SK-N-DZ (cell line): ENCODE data around the gene OGT.
"Not testable (repeated sequence)": the region's sequence is repeated elsewhere in the genome, so short reads cannot be mapped to it uniquely, and the experiment has no call there.

Source experiments
- DNase-seq: peaks from one replicate; pipeline ENCODE4 v3.0.0-alpha.2; 2015; ENCODE audit warnings: low spot score

Gene OGT

DNA sequence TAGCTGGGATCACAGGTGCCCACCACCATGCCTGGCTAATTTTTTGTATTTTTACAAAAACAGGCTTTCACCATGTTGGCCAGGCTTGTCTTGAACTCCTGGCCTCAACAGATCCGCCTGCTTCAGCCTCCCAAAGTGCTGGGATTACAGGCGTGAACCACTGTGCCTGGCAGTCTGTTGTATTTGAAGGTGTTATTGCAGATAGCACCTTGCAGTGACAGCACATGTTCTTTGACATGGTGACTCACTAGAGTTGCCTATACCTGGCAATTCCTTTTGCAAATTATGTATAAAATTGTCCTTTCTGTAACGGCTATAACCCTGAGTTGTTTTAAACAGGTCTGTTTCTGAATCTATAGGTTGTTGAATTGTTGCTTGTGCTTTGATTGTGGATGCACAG lies 7.9 kb downstream of the OGT start:
- no peak for DNase-seq

DNA sequence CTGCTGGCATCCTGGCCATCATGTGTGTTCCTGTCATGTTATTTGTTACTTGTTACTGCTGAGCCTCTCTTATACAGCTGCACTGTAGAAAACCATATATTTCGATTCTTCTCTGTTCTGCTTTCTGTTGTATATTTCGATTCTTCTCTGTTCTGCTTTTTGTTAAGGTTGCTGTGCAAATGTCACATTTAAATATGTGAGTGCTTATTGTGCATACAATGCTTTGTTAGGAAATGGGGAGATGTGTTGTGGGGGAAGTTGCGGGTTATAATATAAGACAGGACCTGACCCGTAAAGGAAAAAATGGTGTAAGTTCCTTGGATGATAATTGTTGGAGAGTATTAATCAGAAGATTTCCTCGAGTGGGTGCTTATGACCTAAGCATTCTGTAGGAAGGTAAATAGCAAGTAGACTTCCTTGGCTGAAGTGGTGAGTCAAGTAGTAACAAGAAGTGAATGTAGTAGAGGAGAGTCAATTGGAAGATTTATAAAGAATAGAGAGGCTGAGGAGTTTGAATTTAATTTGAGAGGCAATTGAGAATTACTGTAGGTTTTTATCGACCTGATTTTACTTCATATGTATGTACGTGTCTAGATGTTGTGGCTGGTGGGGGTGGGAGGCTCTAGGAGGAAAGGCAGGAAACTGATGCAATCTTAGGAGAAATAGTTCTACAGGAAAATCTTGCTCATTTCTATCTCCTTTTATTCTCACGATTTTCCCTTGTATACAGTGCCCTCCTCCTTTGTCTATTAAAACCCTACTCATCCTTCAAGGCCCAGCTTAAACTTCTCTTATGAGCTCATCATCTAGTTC lies 8.5 kb downstream of the OGT start:
- DNase-seq = no peak

DNA sequence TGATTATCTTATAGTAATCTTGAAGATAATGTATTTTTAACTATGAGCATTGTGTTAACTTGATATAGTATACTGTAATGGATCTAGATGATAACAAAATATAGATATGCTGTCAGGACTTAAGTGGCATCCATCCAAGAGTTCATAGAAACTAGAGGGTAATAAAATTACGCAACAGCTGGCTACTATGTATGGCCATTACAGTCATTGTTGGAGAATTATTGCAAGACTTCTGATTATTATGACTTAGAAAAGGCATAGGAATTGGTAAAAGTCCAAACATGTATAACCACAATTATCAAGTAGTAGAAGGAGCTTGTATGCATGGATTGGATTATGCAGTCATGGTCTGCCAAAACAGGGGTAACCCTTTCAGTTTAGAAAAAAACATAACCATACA lies 9.5 kb downstream of the OGT start:
- no peak for DNase-seq

DNA sequence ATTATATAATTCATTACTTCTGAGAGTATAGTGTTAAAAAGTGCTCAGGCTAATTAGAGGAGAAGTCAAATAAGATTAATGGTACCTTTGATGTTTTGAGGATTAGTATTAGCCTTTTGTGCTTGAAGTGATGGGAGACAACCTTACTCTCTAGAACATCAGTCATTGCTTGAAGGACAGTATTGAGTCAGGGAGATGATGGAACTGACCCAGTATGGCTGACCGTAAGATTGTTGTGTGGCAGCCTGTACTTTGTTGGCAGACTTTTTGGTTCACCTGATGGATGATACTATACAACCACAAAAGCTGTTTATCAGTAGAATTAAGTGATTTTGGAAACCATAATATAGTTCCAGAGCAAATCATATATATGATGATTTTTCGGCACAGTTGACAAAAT lies 9.9 kb downstream of the OGT start:
- DNase-seq = no peak

DNA sequence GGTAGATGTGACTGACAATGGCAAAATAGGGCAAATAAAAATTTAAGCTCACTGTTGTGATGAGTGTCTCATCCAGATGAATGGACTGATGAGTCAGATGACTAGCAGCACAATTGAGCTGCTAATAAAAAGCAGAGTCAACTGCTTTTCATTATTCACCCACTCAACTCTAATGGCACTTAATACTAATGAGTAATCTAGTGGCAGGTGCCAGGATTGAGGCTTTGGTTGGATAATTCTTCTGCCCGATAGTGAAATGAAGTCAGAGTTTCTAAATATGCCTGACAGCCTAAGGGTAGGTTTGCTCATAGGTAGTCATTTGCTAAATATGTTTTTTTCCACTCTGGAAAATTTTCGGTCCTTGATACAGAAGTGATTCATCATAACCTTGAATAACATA lies 10.4 kb downstream of the OGT start:
- no peak for DNase-seq

DNA sequence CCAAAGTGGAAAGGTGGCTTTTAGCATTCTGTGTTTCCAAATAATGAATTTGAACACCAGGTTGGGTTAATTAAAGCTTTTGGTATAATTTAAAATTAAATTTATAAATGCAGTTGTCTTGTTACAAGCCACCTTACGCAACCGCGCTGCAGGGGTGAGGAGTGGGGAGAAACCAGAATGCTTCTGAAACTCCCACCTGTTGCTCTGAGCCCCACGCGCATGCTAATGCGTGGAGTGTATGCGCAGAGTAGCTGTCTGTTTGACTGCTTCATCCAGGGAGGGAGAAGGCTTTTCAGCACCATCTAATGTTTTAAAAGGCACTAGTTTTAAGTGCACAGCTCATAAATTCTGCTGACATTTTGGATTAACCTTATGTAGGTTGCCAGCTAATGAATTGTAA lies 12.5 kb downstream of the OGT start:
- no peak for DNase-seq

DNA sequence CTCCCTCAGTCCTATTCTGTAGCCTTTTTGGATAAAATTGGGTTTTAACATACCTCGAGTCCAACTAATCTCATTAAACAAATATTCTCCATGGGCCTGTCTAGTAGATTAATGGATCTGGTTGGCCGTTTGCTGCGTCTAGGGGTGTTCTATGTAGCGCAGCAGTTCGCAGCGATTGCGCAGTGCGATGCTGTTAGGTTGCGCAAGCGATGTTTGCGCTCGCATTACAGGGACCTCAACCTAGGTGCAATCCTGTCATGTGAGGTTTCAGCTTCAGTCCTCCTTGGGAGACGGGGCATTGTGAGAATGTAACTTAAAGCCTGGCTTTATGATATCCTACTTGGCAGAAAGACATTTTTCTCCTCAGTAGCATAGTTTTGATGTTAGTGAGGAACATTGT lies 14.0 kb downstream of the OGT start:
- DNase-seq = no peak

DNA sequence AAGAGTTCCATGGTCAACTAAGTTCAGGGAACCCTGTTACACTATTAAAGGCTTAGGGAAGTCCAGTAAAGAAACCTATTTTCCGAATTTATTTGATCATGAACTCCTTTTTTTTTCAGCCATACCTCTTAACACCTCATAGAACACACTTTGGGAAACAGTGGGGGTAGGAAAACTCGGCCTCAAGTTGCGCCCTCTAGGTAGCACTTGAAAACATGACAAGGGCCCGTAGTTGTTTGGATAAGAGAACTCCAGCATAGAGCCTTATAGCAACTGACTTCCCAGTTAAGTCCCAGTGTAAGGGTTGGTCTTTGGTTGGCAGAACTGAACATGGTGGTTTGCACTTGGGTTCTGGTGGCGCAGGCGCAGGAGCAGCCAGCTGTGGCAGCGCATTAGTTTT lies 14.4 kb downstream of the OGT start:
- DNase-seq = no peak

DNA sequence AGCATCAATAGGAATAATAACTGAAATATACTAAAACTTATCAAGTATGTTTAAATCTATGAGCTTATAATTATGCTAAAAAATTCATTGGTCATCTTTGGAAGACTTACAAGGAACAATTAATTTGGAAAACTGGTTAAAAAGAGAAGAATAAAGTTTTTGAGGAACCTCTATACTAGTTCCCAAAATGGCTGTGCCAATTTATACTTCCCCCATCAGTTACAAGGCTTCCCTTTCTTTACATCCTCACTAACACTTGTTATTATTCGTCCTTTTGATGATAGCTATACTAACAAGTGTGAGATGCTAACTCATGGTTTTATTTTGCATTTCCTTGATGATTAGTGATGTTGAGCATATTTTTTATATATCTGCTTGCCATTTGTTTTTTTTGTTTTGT lies 17.1 kb downstream of the OGT start:
- no peak for DNase-seq

DNA sequence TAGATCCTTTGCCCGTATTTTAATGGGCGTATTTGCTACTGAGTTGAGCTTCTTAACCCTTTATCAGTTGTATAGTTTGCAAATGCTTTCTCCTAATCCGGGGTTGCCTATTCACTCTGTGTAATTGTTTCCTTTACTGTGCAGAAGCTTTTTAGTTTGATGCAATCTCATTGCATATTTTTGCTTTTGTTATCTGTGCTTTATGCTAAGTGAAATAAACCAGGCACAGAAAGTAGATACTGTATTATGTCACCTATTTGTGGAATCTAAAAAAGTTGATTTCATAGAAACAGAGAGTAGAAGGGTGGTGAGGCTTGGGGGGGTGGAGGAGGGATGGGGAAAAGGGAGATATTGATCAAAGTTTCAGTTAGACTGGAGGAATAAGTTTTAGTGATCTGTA lies 17.7 kb downstream of the OGT start:
- no peak for DNase-seq

DNA sequence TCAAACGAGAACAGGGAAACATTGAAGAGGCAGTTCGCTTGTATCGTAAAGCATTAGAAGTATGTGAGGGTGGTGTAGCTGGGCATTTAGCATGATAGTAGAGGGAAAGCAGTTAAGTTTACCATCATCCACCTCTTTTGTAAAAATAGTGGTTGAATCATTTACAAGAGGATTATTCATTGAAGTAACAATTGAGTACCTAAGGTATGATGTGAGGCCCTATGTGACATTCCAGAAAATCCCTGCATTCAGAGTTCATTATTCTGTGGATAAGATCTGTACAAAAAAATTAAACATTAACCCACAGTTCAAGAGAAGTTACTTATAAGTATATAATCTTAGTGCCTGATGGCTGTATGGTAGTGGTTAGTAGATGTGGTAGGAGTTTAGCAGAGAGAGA lies 23.1 kb downstream of the OGT start:
- DNase-seq = no peak

DNA sequence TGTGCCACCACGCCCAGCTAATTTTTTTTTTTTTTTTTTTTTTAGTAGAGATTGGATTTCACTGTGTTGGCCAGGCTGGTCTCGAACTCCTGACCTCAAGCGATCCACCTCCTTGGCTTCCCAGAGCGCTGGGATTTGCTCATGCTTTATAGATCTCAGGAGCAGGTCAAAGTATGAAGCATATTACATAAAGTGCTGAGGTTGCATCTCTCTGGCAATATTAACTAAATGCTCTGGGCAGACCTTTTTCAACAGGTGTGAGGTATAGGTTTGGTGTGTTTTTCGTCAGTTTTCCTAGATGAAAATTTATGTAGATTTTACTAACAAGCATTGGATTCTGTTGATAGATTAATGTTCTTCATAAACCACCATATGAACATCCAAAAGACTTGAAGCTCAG lies 26.0 kb downstream of the OGT start:
- no peak for DNase-seq

DNA sequence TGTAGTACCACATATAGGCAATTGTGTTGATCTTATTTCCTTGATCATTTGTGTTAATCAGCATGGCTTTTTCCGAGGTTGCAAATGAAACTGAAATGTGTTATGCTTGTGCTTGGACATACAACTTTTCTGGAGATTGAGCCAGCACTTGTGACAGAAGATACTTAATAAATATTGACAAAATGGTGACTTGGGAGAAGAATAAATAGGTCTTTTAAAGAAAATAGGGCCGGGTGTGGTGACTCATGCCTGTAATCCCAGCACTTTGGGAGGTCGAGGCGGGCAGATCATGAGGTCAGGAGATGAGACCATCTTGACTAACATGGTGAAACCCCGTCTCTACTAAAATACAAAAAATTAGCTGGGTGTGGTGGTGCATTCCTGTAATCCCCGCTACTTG lies 26.9 kb downstream of the OGT start:
- not testable (repeated sequence) for DNase-seq

DNA sequence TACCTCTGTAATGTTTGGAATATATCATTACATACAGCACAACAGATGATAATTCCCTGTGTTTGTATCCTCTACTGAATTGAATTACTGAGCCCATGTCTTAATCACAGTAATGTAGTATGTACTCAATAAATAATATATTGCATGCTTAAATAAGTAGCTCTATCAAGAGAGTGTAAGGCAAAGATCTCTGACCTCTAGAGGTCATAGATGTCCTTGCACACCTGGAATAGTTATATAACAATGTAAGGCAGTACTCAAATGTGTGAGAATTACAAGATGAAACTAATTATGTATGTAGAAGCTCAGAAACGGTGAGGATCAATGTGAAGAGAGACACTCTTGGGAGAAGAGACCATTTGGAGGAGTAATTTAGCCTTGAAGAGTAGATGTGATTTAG lies 31.0 kb downstream of the OGT start:
- no peak for DNase-seq

DNA sequence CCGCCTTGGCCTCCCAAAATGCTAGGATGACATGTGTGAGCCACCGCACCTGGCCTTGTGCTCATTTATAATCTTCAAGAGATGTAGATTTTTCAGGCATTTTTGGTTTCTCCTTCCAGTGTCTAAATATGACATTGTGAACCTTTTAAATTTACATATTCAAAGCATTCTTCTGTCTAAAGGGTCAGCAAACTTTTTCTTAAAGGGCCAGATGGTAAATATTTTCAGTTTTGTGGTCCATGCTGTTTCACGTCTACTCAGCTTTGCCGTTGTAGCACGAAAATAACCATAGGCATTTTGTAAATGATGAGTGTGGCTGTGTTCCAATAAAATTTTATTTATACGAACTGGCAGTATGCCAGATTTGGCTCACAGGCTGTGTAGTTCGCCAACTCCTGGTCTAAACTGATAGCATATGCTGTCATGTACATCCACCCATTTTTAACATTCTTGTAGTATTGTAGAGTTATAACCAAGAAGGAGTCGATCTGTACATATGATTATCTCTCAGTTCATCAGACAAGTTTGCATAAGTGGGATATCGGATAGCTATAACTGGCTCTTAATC lies 32.7 kb downstream of the OGT start:
- DNase-seq = no peak

DNA sequence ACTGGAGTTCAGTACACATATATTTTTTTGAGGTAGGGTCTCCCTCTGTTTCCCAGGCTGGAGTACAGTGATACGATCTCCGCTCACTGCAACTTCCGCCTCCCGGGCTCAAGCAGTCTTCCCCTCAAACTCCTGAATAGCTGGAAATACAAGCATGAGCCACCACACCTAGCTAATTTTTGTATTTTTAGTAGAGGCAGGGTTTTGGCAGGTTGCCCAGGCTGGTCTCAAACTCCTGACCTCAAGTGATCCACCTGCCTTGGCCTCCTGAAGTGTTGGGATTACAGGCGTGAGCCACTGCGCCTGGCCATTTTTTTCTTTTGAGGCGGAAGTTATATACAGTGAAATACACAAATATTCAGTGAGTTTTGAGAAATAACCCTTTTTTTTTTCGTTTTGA lies 38.5 kb downstream of the OGT start:
- not testable (repeated sequence) for DNase-seq

DNA sequence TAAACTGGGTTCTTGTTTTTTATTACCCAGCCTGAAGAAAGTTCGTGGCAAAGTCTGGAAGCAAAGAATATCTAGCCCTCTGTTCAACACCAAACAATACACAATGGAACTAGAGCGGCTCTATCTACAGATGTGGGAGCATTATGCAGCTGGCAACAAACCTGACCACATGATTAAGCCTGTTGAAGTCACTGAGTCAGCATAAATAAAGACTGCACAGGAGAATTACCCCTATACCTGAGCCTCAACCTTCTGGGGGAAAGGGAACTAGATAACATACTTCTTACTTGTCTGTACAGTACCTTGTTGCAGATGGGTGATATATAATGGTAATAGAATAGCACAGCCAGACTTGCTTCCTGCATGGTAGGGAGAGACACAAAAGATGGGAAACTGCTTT lies 40.7 kb downstream of the OGT start:
- no peak for DNase-seq

DNA sequence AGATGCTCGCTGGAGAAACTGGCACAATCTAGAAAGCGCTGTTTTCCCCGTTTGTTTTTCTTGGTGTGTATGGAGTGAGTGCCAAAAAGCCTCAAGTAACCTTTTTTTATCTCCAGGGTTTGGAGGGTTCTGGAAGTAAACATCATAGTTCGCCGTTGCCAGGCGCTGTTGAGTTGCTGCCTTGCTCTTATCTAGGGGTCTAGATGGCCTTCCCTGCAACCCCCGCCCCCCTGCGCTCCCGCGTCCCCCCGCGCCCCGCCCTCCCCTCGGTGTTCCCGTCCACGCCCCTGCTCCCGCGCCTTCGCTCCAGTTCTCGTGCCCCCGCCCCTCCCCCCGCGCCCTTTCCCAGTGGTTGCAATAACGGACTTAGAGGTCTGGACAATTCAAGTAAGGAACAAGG lies 44.8 kb downstream of the OGT start:
- no peak for DNase-seq

DNA sequence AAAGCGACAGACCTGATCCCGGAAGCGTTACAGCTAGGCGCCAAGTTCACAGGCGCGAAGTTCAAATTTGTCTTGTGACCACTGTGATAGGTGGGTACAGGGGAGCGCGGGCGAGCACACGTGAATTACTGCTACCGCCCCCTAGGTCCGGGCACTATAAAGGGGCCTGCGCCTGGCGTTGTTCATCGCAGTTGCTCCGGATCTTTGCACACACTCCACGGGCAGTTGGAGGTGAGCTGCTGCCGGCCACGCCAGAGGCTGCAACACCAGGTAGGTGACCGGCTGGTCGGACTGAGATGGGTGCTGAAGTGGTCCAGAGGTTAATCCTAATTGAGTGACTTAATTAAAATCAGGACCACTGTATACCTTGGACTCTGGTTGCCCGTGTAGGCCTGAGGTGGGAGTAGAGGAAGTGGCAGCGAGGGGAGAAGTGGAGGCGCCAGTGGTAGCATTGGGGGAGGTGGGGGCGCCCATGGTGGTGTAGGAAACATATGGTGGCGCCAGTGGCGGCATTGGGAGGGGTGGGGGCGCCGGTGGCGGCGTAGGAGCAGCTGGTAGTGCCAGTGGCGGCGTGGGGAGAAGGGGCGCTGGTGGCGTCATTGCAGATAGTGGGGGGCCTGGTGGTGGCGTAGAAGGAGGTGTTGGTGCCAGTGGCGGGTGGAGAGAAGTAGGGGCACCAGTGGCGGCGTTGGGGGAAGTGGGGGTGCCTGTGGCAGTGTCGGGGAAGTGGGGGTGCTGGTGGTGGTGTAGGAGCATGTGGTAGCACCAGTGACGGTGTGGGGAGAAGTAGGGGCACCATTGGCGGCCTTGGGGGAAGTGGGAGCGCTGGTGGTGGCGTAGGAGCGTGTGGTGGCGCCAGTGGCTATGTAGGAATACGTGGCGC lies 45.6 kb downstream of the OGT start, which contains the start of gene GCNA:
Gene GCNA (plus strand): TSS at position 185 of the 883 bp plus-strand sequence. CDS start 2,385 bp downstream, outside the sequence.
- no peak for DNase-seq

DNA sequence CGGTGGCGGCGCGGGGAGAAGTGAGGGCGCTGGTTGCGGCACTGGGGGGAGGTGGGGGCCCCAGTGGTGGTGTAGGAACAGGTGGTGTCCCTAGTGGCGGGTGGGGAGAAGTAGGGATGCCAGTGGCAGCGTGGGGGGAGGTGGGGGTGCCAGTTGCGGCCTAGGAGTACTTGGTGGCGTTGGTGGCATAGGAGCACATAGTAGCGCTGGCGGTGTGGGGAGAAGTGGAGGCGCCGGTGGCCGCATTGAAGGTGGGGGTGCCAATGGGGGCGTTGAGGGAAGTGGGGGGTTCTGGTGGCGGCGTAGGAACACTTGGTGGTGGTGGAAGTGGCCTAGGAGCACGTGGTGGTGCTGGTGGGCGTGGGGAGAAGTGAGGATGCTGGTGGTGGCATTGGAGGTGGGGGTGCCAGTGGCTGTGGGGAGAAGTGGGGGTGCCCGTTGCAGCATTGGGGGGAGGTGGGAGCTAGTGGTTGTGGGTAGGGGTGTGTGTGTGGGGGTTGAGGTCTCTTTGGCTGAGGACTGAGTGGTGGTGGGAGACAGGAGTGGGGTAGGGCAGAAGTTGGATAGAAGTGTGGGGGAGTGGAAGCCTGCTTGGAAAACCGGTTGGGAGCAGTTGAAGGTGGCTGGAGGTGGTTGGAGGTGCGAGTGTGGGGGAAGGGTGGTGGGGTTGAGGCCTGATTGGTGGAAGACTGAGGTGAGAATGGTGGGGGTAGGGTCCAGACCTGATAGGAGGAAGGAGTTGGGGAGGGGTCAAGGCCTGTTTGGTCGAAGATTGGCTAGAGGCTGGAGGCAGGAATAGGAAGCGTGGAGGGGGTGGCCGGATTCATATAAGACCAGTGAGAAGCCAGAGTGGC lies 46.5 kb downstream of the OGT start:
- DNase-seq = no peak

DNA sequence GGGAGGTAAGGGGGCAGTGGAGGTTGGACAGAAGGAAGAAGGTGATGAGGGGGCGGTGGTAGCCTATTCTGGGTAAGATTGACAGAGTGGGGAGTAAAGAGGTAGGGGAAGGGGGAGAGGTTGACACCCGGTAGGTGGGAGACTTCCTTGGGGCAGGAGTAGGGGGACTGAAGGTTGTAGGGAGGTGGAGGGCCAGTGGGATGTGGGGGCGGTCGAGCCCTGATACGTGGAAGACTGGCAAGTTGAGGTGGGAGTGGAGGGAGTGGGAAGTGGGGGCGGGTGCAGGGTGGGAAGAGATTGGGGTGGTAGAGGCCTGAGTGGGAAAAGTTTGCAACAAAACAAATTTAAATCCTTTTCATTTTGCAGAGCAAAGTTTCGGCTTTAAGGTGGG lies 47.1 kb downstream of the OGT start:
- no peak for DNase-seq

DNA sequence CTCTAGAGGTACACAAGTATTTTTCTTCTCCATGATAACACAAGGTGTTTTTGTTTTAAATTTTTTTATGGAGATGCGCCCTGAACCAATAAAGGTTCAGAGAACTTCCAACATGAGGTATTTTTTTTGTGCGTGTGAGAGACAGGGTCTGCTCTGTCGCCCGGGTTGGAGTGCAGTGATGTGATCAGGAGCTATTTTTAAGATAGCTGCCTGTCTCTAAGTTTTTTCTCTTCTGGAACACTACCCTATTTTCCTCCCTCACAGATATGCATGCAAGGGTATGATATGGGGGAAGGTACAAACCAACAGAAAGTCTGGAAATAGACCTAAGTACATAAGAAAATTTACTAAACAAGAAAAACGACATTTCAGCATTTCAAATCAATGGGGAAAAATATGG lies 48.3 kb downstream of the OGT start:
- no peak for DNase-seq
